Suprapubic skin (tissue), 3 donors: ENCODE measurements around the gene IGFBP4.

ENCODE experiments used
- CTCF ChIP-seq, 2 donors: fragments of 200-600 bp in 1 of 2; fragments of 450-650 bp in 1 of 2; sonication (generic) in 1 of 2; IDR thresholded peaks; one replicate each; pipeline ENCODE4 v1.5.1; 2016 to 2019; ENCODE audit warnings: antibody characterized with exemption in 2 of 2, mild to moderate bottlenecking in 1 of 2, moderate library complexity in 1 of 2
- POLR2AphosphoS5 ChIP-seq, 3 donors: sonication (generic); formaldehyde crosslinking; IDR thresholded peaks; one replicate each; pipeline ENCODE4 v1.6.1; 2017; ENCODE audit warnings: antibody characterized with exemption in 3 of 3

GRCh38 chr17:40469805-40470675 is 26.8 kb downstream of the IGFBP4 start:
- no peak for TF ChIP-seq CTCF (IDR thresholded peaks at IDR 0.05)
- no peak for TF ChIP-seq POLR2AphosphoS5 (IDR thresholded peaks at IDR 0.05)
